ENCODE data around the gene CSKMT. TPM values are rescaled to one million over a fixed set of nuclear protein-coding genes. Genes with fewer than 3 reads are reported as not detected.

CSKMT gene
- total and polyA plus RNA-seq, 2 donors (not counting 1 experiment from before 2014, with no cell fraction given) = 39.0 to 57.3 TPM

DNA sequence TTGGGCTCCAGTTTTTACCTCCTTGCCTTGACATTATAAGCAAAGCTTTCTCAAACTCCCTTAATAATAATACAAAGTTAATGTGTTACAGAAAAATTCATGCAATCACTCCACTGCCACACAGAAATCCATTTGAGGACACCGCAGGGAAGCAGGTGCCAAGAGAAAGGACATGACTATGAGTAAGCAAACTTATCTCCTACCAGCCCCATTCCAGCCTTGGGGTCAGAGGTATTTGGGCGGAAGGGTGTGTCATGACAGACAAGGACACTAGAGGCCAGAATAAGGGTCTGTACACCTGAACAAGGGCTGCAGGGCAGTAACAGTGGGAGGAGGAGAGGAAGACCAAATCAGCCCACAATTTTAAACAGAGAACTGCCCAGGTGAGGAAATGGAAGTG lies 48.2 kb downstream of the CSKMT start:
- peak overlapping the region; percentile 65 for H3K27ac Mint-ChIP-seq
- intact Hi-C loops (cut with micrococcal nuclease) = no loop called here
- peaks cover 12 to 23% of the 10 kb centered on the region in 2 donors for H3K4me1 ChIP-seq (ENCODE audit: control insufficient read depth in 2 of 2, insufficient read depth in 2 of 2, low read length in 2 of 2)
- ChIA-PET CTCF (interaction anchor here (0.7 to 1.0 kb wide), 2 partner anchors 10 to 74 kb away, joined by 3 to 4 read pairs; partner anchors contain the start of gene TMEM179B), POLR2A (interaction anchor here (1.0 to 1.3 kb wide), 2 partner anchors 14 to 141 kb away, joined by 3 to 4 read pairs; partner anchors contain the start of gene HNRNPUL2)
- no peak overlapping the region for H2AFZ ChIP-seq (ENCODE audit: insufficient read depth, low read depth, low read length, poor library complexity, severe bottlenecking)
- peaks cover 37% of the 10 kb centered on the region for H3K4me1 Mint-ChIP-seq
- H4K20me1 ChIP-seq (ENCODE audit: control insufficient read depth, insufficient read depth, low read length, poor library complexity, severe bottlenecking) = peaks cover 6% of the 10 kb centered on the region
- H3K4me2 ChIP-seq (replicated peaks; ENCODE audit: low read depth, low read length, poor library complexity, severe bottlenecking) = no peak overlapping the region
- H3K27me3 ChIP-seq (replicated peaks in 1 of 4; ENCODE audit: control extremely low read depth in 1 of 4, control insufficient read depth in 3 of 4, insufficient read depth in 4 of 4, low read length in 3 of 4) = no peaks in the 10 kb centered on the region
- H3K9ac ChIP-seq (ENCODE audit: low read length) = no peak overlapping the region
- H3K27me3 Mint-ChIP-seq = no peaks in the 10 kb centered on the region
- H3K9me3 ChIP-seq (ENCODE audit: control extremely low read depth in 1 of 3, control insufficient read depth in 2 of 3, insufficient read depth in 1 of 3, low read length in 2 of 3) = no peaks in the 10 kb centered on the region
- TF ChIP-seq EZH2 (IDR thresholded peaks at IDR 0.05; ENCODE audit: borderline replicate concordance, insufficient read depth, low read depth, low read length, poor library complexity, severe bottlenecking) = no peak
- TF ChIP-seq, protein P1, sequence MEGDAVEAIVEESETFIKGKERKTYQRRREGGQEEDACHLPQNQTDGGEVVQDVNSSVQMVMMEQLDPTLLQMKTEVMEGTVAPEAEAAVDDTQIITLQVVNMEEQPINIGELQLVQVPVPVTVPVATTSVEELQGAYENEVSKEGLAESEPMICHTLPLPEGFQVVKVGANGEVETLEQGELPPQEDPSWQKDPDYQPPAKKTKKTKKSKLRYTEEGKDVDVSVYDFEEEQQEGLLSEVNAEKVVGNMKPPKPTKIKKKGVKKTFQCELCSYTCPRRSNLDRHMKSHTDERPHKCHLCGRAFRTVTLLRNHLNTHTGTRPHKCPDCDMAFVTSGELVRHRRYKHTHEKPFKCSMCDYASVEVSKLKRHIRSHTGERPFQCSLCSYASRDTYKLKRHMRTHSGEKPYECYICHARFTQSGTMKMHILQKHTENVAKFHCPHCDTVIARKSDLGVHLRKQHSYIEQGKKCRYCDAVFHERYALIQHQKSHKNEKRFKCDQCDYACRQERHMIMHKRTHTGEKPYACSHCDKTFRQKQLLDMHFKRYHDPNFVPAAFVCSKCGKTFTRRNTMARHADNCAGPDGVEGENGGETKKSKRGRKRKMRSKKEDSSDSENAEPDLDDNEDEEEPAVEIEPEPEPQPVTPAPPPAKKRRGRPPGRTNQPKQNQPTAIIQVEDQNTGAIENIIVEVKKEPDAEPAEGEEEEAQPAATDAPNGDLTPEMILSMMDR (IDR thresholded peaks at IDR 0.05) = no peak
- no peak for ATAC-seq (ENCODE audit: low read depth)
- peaks cover 46% of the 10 kb centered on the region for H3K79me2 ChIP-seq (ENCODE audit: control insufficient read depth, insufficient read depth, low read length)
- H3K4me3 ChIP-seq (ENCODE audit: control extremely low read depth in 1 of 5, extremely low read depth in 1 of 5, insufficient read depth in 1 of 5, low read depth in 2 of 5, low read length in 4 of 5) = no peak overlapping the region
- no peak for DNase-seq
- H3K27ac ChIP-seq (ENCODE audit: low read length in 2 of 2) = peak overlapping the region in 1 of 2 donors; percentile 51
- no CpG with 5 or more reads among the region's 2 CpGs for WGBS (ENCODE audit: insufficient coverage)
- H3K4me3 Mint-ChIP-seq = no peak overlapping the region
- peaks cover 2 to 70% of the 10 kb centered on the region in 2 experiments for H3K36me3 ChIP-seq (replicated peaks in 1 of 2; ENCODE audit: control extremely low read depth in 1 of 2, control insufficient read depth in 1 of 2, extremely low read depth in 1 of 2, insufficient read depth in 2 of 2, low read length in 1 of 2)
- H3K9me3 Mint-ChIP-seq (ENCODE audit: insufficient read depth) = no peaks in the 10 kb centered on the region
